Hepatocyte (in vitro differentiated cells): ENCODE data around the gene CYSTM1.

ENCODE experiments used
- EZH2phosphoT487 ChIP-seq: fragments of 200-600 bp; sonication (generic); IDR thresholded peaks from one replicate; pipeline ENCODE4 v1.6.1; 2018; ENCODE audit warnings: antibody characterized with exemption, mild to moderate bottlenecking, low read depth, moderate library complexity; ENCODE audit not compliant: unreplicated experiment, severe bottlenecking
- TF ChIP-seq, protein P1 (sequence below): fragments of 200-600 bp; sonication (generic); IDR thresholded peaks from 2 replicates; pipeline ENCODE4 v1.5.1; 2016; ENCODE audit warnings: antibody characterized with exemption, mild to moderate bottlenecking; ENCODE audit not compliant: poor library complexity

- TF ChIP-seq, protein P1, sequence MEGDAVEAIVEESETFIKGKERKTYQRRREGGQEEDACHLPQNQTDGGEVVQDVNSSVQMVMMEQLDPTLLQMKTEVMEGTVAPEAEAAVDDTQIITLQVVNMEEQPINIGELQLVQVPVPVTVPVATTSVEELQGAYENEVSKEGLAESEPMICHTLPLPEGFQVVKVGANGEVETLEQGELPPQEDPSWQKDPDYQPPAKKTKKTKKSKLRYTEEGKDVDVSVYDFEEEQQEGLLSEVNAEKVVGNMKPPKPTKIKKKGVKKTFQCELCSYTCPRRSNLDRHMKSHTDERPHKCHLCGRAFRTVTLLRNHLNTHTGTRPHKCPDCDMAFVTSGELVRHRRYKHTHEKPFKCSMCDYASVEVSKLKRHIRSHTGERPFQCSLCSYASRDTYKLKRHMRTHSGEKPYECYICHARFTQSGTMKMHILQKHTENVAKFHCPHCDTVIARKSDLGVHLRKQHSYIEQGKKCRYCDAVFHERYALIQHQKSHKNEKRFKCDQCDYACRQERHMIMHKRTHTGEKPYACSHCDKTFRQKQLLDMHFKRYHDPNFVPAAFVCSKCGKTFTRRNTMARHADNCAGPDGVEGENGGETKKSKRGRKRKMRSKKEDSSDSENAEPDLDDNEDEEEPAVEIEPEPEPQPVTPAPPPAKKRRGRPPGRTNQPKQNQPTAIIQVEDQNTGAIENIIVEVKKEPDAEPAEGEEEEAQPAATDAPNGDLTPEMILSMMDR = no peak
- no peak for TF ChIP-seq EZH2phosphoT487
Measured at GRCh38 chr5:140165101-140165922, 9.7 kb upstream of the CYSTM1 start.
